ENCODE results near the gene DTL.

Gene DTL

GRCh38 chr1:212141404-212141803 is 105.9 kb downstream of the DTL start:
- in situ Hi-C loops (cut with HindIII; ENCODE audit: low pct_ligation_motif_present, low sequenced_read_pairs), result no loop called here
- TF ChIP-seq, protein P1, sequence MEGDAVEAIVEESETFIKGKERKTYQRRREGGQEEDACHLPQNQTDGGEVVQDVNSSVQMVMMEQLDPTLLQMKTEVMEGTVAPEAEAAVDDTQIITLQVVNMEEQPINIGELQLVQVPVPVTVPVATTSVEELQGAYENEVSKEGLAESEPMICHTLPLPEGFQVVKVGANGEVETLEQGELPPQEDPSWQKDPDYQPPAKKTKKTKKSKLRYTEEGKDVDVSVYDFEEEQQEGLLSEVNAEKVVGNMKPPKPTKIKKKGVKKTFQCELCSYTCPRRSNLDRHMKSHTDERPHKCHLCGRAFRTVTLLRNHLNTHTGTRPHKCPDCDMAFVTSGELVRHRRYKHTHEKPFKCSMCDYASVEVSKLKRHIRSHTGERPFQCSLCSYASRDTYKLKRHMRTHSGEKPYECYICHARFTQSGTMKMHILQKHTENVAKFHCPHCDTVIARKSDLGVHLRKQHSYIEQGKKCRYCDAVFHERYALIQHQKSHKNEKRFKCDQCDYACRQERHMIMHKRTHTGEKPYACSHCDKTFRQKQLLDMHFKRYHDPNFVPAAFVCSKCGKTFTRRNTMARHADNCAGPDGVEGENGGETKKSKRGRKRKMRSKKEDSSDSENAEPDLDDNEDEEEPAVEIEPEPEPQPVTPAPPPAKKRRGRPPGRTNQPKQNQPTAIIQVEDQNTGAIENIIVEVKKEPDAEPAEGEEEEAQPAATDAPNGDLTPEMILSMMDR (IDR thresholded peaks at IDR 0.05; ENCODE audit: low read depth, low read length, missing control alignments), result no peak
- Histone ChIP-seq H3K4me3 (ENCODE audit: low read depth, low read length) (no peak overlapping the region), H3K27ac (no peak overlapping the region), H3K36me3 (replicated peaks) (no peaks in the 10 kb centered on the region), H3K27me3 (replicated peaks) (no peaks in the 10 kb centered on the region)
- no peak for DNase-seq

- Histone ChIP-seq H3K36me3 (replicated peaks) (no peaks in the 10 kb centered on the region), H3K27me3 (replicated peaks) (no peaks in the 10 kb centered on the region), H3K4me3 (ENCODE audit: low read depth, low read length) (no peak overlapping the region), H3K27ac (no peak overlapping the region)
- TF ChIP-seq, protein P1 (IDR thresholded peaks at IDR 0.05; ENCODE audit: low read depth, low read length, missing control alignments), result no peak
- no peak for DNase-seq
- in situ Hi-C loops (cut with HindIII; ENCODE audit: low pct_ligation_motif_present, low sequenced_read_pairs), result no loop called here
Observed at GRCh38 chr1:212142883-212143530, 107.5 kb downstream of the DTL start.

DNA sequence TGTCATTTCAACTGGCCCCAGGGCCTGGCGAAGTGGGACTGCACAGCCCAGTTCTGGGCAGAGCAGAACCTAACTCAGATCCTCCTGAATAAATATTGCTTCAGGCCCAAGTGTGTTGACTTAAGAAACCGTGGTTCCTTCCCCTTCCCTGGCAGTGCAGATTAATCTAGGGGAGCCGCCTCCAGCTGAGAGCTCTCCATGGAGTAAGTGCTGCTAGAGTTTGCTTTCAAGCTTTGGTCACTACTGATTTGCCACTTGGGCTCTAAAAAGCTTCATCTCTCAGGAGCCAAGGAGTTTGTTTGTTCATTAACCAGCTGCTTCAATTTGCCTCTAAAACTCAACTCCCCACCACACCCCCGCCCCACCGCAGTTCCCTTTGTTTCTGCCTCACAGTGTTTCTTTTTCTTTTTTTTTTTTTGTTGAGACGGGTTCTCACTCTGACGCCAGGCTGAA is 112.1 kb downstream of the DTL start:
- DNase-seq, result no peak
- in situ Hi-C loops (cut with HindIII; ENCODE audit: low pct_ligation_motif_present, low sequenced_read_pairs), result no loop called here
- no peaks in the 10 kb centered on the region for H3K36me3 ChIP-seq (replicated peaks)
- TF ChIP-seq, protein P1 (IDR thresholded peaks at IDR 0.05; ENCODE audit: low read depth, low read length, missing control alignments), result no peak
- H3K27ac ChIP-seq, result no peak overlapping the region
- no peak overlapping the region for H3K4me3 ChIP-seq (ENCODE audit: low read depth, low read length)
- H3K27me3 ChIP-seq (replicated peaks), result no peaks in the 10 kb centered on the region

DNA sequence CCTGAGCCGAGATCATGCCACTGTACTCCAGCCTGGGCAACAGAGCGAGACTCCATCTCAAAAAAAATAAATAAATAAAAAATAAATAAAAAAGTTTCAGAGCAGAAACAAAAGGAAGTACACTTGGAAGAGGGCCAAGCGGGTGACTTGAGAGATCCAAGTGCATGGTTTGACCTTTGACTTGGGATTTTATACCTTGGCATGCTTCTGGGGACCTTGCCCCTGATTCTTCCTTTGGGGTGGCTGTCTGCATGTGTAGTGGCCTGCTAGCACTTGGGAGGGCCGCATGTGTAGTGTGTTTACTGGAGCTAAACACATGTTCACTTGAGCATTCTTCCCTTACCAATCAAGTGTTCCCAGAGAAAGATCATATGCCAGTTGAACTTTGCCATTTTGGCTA is 114.0 kb downstream of the DTL start:
- no peak overlapping the region for H3K4me3 ChIP-seq (ENCODE audit: low read depth, low read length)
- TF ChIP-seq, protein P1 (IDR thresholded peaks at IDR 0.05; ENCODE audit: low read depth, low read length, missing control alignments), result no peak
- no peak for DNase-seq
- H3K36me3 ChIP-seq (replicated peaks), result no peaks in the 10 kb centered on the region
- no peaks in the 10 kb centered on the region for H3K27me3 ChIP-seq (replicated peaks)
- in situ Hi-C loops (cut with HindIII; ENCODE audit: low pct_ligation_motif_present, low sequenced_read_pairs), result no loop called here
- no peak overlapping the region for H3K27ac ChIP-seq

- H3K27me3 ChIP-seq (replicated peaks), result no peaks in the 10 kb centered on the region
- no peak for DNase-seq
- in situ Hi-C loops (cut with HindIII; ENCODE audit: low pct_ligation_motif_present, low sequenced_read_pairs), result no loop called here
- no peak overlapping the region for H3K27ac ChIP-seq
- TF ChIP-seq, protein P1 (IDR thresholded peaks at IDR 0.05; ENCODE audit: low read depth, low read length, missing control alignments), result no peak
- no peaks in the 10 kb centered on the region for H3K36me3 ChIP-seq (replicated peaks)
- no peak overlapping the region for H3K4me3 ChIP-seq (ENCODE audit: low read depth, low read length)
Observed at GRCh38 chr1:212152308-212152693, 116.8 kb downstream of the DTL start.

DNA sequence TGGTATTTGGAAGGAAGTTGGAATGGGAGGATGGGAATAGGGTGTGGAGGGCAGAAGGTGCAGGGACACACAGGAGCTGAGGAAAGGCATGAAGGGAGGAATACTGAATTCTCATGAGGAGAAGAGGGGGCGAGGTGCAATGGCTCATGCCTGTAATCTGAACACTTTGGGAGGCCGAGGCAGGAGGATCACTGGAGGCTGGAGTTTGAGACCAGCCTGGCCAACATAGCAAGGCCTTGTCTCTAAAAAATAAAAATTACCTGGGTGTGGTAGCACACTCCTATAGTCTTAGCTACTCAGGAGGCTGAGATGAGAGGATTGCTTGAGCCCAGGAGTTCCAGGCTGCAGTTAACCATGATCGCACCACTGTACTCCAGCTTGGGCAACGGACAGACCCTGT is 117.3 kb downstream of the DTL start:
- H3K4me3 ChIP-seq (ENCODE audit: low read depth, low read length), result no peak overlapping the region
- no peak overlapping the region for H3K27ac ChIP-seq
- TF ChIP-seq, protein P1 (IDR thresholded peaks at IDR 0.05; ENCODE audit: low read depth, low read length, missing control alignments), result no peak
- DNase-seq, result no peak
- H3K36me3 ChIP-seq (replicated peaks), result no peaks in the 10 kb centered on the region
- in situ Hi-C loops (cut with HindIII; ENCODE audit: low pct_ligation_motif_present, low sequenced_read_pairs), result no loop called here
- no peaks in the 10 kb centered on the region for H3K27me3 ChIP-seq (replicated peaks)
